Urinary bladder (tissue), 4 donors: ENCODE results near the gene C1orf21. TPM values are rescaled to one million over a fixed set of nuclear protein-coding genes. Genes with fewer than 3 reads are reported as not detected.

Experiments
- DNase-seq: peaks from one replicate; pipeline ENCODE4 v3.0.0-alpha.2; 2015; ENCODE audit errors: extremely low spot score
- H3K27ac ChIP-seq: one replicate; pipeline ENCODE4 v1.5.1; 2013; ENCODE audit warnings: low read depth, mild to moderate bottlenecking, moderate library complexity
- H3K36me3 ChIP-seq: one replicate; pipeline ENCODE4 v1.6.1; 2013; ENCODE audit warnings: mild to moderate bottlenecking, moderate library complexity; ENCODE audit not compliant: insufficient read depth
- H3K4me1 ChIP-seq: one replicate; pipeline ENCODE4 v1.6.1; 2013; ENCODE audit warnings: mild to moderate bottlenecking, moderate library complexity; ENCODE audit not compliant: insufficient read depth
- H3K4me3 ChIP-seq: one replicate; pipeline ENCODE4 v1.5.1; 2013; ENCODE audit warnings: low read depth, low read length
- WGBS: extraction: QIAGEN DNeasy Blood & Tissue Kit; methylation state at CpG from one replicate; pipeline ENCODE4 v1.1.7; 2013; 5-methylcytosine and 5-hydroxymethylcytosine counted together
- polyA plus RNA-seq: library from polyadenylated mRNA; stranded (reverse); fragments of 200-250 nt; gene quantifications from one replicate; pipeline ENCODE4 v1.2.3, GENCODE V29; 2013
- total RNA-seq: library from RNA; depleted of rRNA; stranded (reverse); fragments of >200 nt; gene quantifications from one replicate; pipeline ENCODE4 v1.2.3, GENCODE V29; 2014
- donor health status: healthy with polysubstance abuse.
- donor health status: healthy.

The C1orf21 gene
- total and polyA plus RNA-seq, 2 donors: 67.3 to 100 TPM

DNA sequence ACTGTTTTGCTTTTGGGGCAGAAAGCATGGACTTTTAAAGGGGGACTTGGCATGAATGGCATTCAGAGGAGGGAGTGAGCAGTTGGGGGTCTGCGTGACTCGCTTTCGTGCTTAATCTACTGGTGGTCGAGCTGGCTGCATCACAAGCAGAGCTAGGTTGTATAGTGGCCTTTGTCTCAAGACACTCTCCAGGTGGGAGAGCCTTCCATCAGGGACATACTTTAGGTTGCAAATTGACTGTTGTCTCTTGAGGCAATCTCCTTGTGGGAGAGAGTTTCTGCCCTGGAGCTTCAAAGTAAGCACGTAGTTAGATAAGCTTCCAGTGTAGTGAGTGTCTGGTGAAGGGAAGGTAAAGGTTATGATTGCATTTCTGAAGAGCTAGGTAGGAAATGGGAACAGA is 93.9 kb downstream of the C1orf21 start:
- Histone ChIP-seq H3K27ac (no peak overlapping the region), H3K4me1 (peaks cover 2% of the 10 kb centered on the region), H3K4me3 (no peak overlapping the region), H3K36me3 (no peaks in the 10 kb centered on the region)
- no peak for DNase-seq
- 95% methylated on average over 5 of the region's 5 CpGs for WGBS

DNA sequence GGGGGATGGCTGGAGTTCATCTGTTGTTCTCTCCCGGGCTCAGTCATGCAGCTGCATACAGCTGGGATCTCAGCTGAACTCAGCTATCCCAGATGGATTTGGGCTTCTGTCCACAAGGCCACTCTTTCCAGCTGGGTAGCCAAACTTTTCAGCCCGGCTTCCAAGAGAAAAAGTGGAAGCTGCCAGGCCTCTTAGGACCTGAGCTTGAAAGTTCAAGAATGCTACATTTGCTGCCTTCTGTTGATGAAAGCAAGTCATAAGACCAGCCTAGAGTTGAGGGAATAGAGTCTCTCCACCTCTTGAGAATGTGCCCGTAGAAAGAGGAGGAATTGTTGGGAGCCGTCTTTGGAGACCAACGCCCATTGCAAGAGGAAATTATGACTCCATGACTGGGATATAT is 95.3 kb downstream of the C1orf21 start:
- H3K4me1 ChIP-seq: peaks cover 5% of the 10 kb centered on the region
- DNase-seq: no peak

DNA sequence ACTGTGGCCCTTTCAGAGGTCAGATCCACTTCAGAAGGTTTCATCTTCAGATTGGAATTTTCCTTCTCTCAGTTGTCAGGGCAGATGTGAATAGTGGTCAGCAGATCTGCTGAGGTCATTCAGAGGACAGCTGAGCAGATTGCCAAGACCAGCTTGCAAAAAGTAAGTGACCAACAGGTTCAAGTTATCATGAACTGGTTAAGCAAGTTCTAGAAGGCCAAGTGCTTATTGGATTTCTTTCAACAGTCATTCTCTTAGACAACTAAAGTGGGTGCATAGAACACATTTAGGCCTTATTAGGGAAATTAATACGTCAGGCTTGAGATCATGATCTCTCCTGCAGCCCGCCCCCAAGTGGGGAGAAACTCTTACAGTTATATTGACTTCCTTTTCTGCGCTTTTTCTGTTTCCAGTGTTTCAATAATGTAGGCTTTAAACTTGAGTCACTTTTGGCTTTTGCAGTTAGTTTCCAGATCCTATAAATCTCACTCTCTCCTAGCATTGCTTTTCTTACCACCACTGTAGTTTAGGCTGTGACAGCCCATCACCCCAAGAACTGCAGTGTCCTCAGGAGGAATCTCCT is 96.4 kb downstream of the C1orf21 start:
- Histone ChIP-seq H3K27ac (no peak overlapping the region), H3K4me3 (no peak overlapping the region), H3K36me3 (no peaks in the 10 kb centered on the region), H3K4me1 (peaks cover 5% of the 10 kb centered on the region)
- DNase-seq: no peak
- WGBS: 34% methylated on average over 3 of the region's 3 CpGs

More for the DNA sequence above, 95.3 kb downstream of the C1orf21 start:
- Histone ChIP-seq H3K36me3 (no peaks in the 10 kb centered on the region), H3K4me3 (no peak overlapping the region), H3K27ac (peak overlapping the region; percentile 45)
- WGBS: 39% methylated on average over 5 of the region's 5 CpGs

DNA sequence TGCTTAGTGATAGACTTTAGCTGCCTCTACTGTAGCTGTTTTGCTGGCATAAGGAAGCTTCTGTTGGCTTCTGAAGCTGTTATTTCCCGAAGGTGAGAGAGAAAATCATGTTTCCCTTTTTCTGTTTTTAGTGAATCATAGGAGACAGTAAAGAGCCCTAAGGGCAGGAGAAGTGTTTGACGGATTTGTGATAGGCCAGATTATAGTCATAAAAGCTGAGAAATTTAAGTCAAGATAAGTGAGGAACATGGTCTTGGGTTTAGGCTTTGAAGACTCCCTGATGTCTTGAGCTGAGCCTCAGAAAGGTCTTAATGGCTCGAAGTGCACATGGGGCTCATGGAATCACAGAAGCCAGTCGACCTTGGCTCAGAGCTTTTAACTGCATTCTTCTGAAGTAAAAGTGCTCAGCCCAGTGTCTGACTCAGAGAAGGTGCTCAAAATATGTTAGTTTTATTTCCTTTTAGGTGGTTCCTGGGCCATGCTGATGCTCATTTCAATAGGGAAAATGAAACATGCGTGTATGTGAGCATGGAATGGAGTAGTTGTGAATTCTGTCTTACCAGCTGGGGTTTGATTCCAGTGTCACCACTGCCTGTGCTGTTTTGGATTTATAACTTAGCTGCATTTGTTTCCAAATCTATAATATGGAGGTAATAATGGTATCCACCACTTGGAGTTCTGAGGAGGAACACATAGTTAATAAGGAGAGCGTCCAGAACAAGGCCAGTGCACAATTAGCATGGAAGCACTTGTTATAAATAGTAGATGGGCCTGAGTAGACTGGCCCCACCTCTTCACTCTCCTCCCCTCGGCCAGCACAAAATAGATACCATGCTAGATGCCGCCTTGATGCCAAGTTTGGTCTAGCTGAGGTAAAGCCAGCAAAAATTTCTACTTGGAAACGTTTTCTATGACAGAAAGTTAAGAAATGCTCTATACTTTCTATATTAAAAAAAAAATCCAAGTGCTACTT is 99.2 kb downstream of the C1orf21 start:
- H3K36me3 ChIP-seq: no peaks in the 10 kb centered on the region
- peak overlapping the region; percentile 61 for H3K27ac ChIP-seq
- DNase-seq: no peak
- peaks cover 3% of the 10 kb centered on the region for H3K4me1 ChIP-seq
- WGBS: 50% methylated on average over 9 of the region's 9 CpGs
- no peak overlapping the region for H3K4me3 ChIP-seq

DNA sequence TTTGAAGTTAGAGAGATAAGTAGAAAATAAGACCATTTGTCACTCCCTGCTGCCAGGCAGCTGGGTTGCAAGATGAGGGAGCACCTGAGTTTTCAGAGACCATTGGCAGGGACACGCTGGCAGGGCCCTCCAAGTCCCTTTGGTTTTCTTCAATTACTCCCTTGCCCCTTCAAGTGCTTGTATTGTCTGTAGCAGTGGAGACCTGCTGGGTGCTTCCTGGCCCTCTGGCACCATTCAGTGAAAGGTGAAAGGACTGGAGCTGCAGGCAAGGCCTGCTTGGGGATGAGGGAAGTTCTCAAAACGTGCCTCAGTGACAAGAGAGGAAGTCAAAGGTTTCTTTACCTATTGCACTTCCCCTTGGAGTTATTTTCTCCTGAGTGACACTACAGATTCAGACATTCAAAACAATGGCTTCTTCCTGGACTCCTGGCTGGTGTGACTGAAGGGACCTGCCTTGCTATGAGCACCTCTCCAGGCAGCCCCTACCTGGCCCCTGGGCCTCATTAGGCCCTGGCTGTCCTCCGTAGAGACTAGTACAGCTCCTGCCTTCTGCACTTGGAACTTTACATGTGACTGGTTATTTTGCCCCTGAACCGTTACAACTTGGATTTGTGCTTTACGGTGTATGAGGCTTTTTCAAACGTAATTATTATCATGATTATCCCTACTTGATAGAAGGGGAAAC is 100.1 kb downstream of the C1orf21 start:
- Histone ChIP-seq H3K36me3 (no peaks in the 10 kb centered on the region), H3K4me1 (peaks cover 3% of the 10 kb centered on the region), H3K27ac (no peak overlapping the region), H3K4me3 (no peak overlapping the region)
- WGBS: 81% methylated on average over 6 of the region's 6 CpGs
- DNase-seq: no peak

DNA sequence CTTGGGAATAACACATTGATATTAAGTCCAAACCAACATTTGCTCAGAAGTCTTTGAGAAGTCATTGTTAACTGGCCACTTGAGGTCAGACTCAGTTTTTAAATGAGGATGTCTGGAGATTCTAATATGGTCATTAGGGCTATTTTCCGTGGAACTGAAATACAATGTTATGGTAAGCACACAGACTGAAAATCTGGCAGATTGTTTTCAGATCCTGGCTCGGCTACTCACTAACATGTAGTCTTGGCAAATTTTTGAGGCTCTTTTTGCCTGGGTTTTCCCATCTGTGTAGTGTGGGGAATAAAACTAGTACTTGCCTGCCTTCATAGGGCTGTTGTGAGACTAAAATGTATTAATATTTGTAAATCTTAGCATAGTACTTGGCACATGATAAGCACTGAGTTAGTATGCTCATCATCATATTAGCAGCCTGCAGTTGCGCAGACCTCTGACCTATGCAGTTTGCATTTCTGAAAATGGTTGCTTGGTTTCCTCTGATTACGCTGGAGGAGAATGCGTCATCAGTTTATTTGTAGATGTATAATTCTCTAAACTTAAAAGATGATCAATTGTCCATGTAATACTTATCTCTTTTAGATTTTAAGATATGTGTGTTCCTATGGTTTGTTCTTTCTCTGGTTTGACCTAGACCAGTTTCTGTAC is 100.8 kb downstream of the C1orf21 start:
- Histone ChIP-seq H3K36me3 (no peaks in the 10 kb centered on the region), H3K4me1 (peaks cover 3% of the 10 kb centered on the region), H3K27ac (no peak overlapping the region), H3K4me3 (no peak overlapping the region)
- 75% methylated on average over 5 of the region's 5 CpGs for WGBS
- no peak for DNase-seq

DNA sequence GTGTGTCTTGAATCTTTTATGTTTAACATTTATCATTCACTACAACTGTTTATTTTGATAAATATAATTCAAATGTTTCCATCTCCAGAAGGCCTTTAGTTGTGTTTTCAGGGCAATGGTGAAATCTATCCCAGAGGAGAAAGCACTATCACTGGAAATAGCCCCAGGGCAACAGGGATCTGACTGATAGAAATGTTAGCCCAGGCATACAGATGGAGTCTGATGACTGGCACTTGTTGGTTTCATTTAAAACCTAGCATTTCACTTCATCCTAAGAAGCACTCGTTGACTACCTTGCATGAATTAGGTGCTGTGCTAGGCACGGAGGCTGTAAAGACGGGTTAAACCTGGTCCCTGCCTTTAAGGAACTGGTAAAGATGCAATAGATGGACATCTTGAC is 103.1 kb downstream of the C1orf21 start:
- Histone ChIP-seq H3K36me3 (no peaks in the 10 kb centered on the region), H3K27ac (no peak overlapping the region), H3K4me3 (no peak overlapping the region), H3K4me1 (peaks cover 5% of the 10 kb centered on the region)
- WGBS: 97% methylated on average over 3 of the region's 3 CpGs
- DNase-seq: no peak

DNA sequence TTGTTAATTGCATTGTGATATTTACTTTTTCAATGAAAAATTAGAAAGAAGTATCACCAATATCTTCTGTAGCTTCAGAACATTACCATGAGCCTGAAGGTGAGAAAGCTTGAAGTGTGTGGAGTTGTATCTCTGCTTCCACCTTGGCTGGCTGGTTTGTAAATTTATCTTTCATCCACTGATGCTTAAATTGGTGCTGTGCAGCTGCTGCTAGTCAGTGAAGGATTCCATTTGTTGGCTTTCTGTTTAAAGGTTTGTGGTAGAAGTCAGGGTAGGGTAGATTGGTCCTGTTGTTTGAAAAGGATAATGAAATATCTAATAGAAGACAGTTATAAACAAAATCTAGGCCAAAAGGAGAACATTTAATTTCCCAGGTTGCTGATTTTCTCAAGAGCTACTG is 105.7 kb downstream of the C1orf21 start:
- no peaks in the 10 kb centered on the region for H3K36me3 ChIP-seq
- H3K4me1 ChIP-seq: peaks cover 2% of the 10 kb centered on the region
- no peak overlapping the region for H3K4me3 ChIP-seq
- no peak for DNase-seq
- H3K27ac ChIP-seq: no peak overlapping the region

DNA sequence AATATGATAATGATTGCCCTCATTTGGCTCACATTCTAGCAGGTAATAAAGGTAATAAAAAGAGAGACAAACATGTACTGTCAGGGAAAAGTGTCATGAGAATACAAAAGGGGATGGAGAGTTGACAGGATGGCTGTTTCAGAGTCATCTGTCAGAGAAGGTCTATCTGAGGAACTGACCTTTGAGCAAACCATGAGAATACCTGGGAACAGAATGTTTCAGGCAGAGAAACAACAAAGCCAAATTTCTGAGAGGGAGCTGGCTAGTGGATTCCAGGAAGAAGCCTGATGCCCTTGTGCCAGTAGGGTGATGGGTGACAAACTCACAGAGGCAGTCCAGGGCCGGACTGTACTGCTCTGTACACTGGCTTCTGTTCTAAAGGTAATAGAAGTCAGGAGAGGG is 107.2 kb downstream of the C1orf21 start:
- no peaks in the 10 kb centered on the region for H3K36me3 ChIP-seq
- DNase-seq: no peak
- H3K27ac ChIP-seq: no peak overlapping the region
- WGBS: 85% methylated on average over 1 of the region's 1 CpG
- H3K4me1 ChIP-seq: peaks cover 4% of the 10 kb centered on the region
- no peak overlapping the region for H3K4me3 ChIP-seq

DNA sequence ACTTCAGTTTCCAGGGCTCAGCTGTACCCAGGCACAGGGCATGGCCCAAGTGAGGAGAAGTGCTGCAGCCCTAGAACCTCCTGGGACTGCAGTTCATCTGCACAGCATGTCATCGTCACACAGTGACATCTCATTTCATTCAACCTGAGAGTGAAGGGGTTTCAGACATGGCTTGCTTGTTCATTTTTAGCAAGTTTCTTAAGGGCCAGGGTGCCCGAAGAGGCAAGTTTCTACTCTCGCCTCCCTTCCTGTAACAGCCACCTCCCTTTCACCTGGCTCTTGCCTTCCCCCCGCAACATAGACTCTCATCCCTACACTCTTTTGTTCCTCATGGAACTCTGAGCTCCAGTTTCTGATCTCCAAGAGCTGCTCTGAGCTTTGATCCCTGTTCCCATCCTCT is 108.1 kb downstream of the C1orf21 start:
- Histone ChIP-seq H3K27ac (no peak overlapping the region), H3K4me3 (no peak overlapping the region), H3K4me1 (peaks cover 4% of the 10 kb centered on the region), H3K36me3 (no peaks in the 10 kb centered on the region)
- WGBS: 97% methylated on average over 4 of the region's 4 CpGs
- no peak for DNase-seq

DNA sequence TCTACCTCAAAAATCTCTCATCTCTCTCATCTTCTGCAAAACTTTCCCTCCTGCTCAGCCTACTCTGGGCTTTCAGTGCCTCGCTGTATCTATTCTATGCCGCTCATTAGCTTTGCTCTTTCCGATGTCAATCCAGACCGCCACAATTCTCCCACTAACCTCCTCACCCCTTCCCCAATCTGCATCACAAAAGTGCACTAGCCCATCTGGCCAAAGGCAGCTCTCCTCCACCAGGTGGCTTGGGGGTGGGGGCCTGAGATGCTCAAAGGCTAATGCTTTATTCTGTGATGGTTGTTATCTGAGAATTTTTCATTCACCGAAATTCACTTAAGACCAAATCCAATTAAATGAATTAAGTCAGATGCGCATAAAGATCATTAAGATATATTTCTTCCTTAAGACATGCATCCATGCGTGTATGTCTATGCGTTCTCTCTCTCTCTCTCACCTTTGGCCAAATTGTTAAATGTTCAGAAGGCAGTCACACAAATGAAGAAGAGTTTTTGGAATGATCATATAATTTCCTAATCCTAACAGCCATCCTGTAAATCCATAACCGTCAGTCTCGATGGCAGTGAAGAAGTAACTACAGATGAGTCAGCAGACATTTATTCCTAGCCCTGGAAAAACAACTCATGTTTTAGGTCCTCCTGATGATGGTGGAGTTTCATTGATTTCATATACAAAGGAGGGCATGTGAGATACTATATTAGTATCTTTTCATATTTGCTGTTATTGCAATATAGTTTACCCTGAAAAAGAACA is 111.3 kb downstream of the C1orf21 start:
- no peak for DNase-seq
- Histone ChIP-seq H3K4me1 (peaks cover 4% of the 10 kb centered on the region), H3K36me3 (no peaks in the 10 kb centered on the region), H3K4me3 (no peak overlapping the region), H3K27ac (no peak overlapping the region)
- 90% methylated on average over 10 of the region's 10 CpGs for WGBS

DNA sequence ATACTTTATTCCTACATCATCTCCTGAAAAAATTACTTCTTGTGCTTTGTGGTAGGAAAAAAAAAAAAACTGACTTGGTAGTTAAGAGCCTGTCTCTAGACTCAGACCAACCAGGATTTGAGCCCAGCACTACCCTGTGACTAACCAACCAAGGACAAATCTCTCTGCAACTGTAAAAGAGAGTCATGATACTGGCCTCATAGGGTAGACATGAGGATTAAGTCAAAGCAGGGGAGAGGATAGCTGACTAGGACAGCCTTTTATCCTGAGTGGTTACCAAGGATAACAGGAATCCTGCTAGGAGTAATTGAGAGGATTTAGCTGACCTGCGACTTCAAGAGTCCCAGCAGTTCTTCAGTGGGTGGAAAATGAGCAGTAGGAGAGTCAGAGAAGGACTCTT is 112.8 kb downstream of the C1orf21 start:
- no peak overlapping the region for H3K4me3 ChIP-seq
- DNase-seq: no peak
- no peak overlapping the region for H3K27ac ChIP-seq
- 67% methylated on average over 1 of the region's 1 CpG for WGBS
- H3K4me1 ChIP-seq: peaks cover 2% of the 10 kb centered on the region
- no peaks in the 10 kb centered on the region for H3K36me3 ChIP-seq

DNA sequence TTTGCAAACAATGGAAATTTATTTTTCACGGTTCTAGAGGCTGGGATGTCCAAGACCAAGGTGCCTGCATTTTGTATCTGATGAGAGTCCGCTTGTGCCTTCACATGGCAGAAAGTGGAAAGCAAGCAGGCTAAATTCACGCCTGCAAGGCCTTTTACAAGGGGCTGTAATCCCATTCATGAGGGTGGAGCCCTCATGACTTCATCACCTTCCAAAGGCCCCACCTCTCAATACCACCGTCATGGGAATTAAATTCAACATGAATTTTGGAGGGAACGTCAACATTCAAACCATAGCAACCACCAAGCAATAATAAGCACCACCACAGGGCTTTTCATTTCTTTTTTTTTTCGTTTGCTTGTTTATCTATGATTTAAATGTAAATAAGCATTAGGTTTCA is 115.3 kb downstream of the C1orf21 start:
- Histone ChIP-seq H3K4me3 (no peak overlapping the region), H3K27ac (no peak overlapping the region), H3K4me1 (peaks cover 2% of the 10 kb centered on the region), H3K36me3 (no peaks in the 10 kb centered on the region)
- 90% methylated on average over 6 of the region's 6 CpGs for WGBS
- no peak for DNase-seq
